Measurements from ENCODE around the gene NEU3.

GRCh38 chr11:75052457-75052856 is 63.7 kb downstream of the NEU3 start:
- no peak for TF ChIP-seq ARNTL (CRISPR knock-in tag; IDR thresholded peaks at IDR 0.05; ENCODE audit: borderline replicate concordance, low read depth)
- TF ChIP-seq ZFP30 (CRISPR knock-in tag; IDR thresholded peaks at IDR 0.05): no peak
- TF ChIP-seq ZNF70 (CRISPR knock-in tag; IDR thresholded peaks at IDR 0.05): no peak
- no peak for TF ChIP-seq OSR1 (CRISPR knock-in tag; IDR thresholded peaks at IDR 0.05)
- no peak for TF ChIP-seq TOX (CRISPR knock-in tag; IDR thresholded peaks at IDR 0.05; ENCODE audit: borderline replicate concordance)

Measured in SK-N-SH treated with all-trans-retinoic acid at 6 μM for 48 hours (cell line).